ENCODE measurements around the gene SPOCK1. TPM values are rescaled to one million over a fixed set of nuclear protein-coding genes. Genes with fewer than 3 reads are reported as not detected.

The SPOCK1 gene
- total RNA-seq, 1 donor: 231 TPM

GRCh38 chr5:137470111-137470920, 28.8 kb downstream of the SPOCK1 start:
- Histone ChIP-seq H3K9me3 (ENCODE audit: low read depth, low read length) (no peaks in the 10 kb centered on the region), H3K4me3 (ENCODE audit: insufficient read depth, low read length) (no peak overlapping the region), H3K4me2 (ENCODE audit: insufficient read depth, low read length) (peak overlapping the region; percentile 62), H3K4me1 (ENCODE audit: insufficient read depth, low read length) (peaks cover 32% of the 10 kb centered on the region), H4K20me1 (ENCODE audit: insufficient read depth, low read length) (peaks cover 3% of the 10 kb centered on the region), H3K79me2 (ENCODE audit: insufficient read depth, low read length) (peaks cover 53% of the 10 kb centered on the region), H3K27ac (ENCODE audit: low read depth, low read length) (peak overlapping the region; percentile 91), H3K36me3 (ENCODE audit: insufficient read depth, low read length) (no peaks in the 10 kb centered on the region), H2AFZ (ENCODE audit: low read length) (no peak overlapping the region), H3K27me3 (ENCODE audit: insufficient read depth, low read length) (no peaks in the 10 kb centered on the region)
- DNase-seq (ENCODE audit: insufficient read length, low spot score, missing footprints): peak; percentile 91
- TF ChIP-seq, protein P1, sequence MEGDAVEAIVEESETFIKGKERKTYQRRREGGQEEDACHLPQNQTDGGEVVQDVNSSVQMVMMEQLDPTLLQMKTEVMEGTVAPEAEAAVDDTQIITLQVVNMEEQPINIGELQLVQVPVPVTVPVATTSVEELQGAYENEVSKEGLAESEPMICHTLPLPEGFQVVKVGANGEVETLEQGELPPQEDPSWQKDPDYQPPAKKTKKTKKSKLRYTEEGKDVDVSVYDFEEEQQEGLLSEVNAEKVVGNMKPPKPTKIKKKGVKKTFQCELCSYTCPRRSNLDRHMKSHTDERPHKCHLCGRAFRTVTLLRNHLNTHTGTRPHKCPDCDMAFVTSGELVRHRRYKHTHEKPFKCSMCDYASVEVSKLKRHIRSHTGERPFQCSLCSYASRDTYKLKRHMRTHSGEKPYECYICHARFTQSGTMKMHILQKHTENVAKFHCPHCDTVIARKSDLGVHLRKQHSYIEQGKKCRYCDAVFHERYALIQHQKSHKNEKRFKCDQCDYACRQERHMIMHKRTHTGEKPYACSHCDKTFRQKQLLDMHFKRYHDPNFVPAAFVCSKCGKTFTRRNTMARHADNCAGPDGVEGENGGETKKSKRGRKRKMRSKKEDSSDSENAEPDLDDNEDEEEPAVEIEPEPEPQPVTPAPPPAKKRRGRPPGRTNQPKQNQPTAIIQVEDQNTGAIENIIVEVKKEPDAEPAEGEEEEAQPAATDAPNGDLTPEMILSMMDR (IDR thresholded peaks at IDR 0.05; ENCODE audit: extremely low read depth, low read depth, low read length): no peak

- no peak overlapping the region for H3K27ac ChIP-seq (ENCODE audit: low read depth, low read length)
- no peaks in the 10 kb centered on the region for H3K27me3 ChIP-seq (ENCODE audit: insufficient read depth, low read length)
- peaks cover 44% of the 10 kb centered on the region for H3K4me1 ChIP-seq (ENCODE audit: insufficient read depth, low read length)
- no peak overlapping the region for H3K4me2 ChIP-seq (ENCODE audit: insufficient read depth, low read length)
- no peak for DNase-seq (ENCODE audit: insufficient read length, low spot score, missing footprints)
- H3K36me3 ChIP-seq (ENCODE audit: insufficient read depth, low read length): no peaks in the 10 kb centered on the region
- peaks cover 54% of the 10 kb centered on the region for H3K79me2 ChIP-seq (ENCODE audit: insufficient read depth, low read length)
- H3K4me3 ChIP-seq (ENCODE audit: insufficient read depth, low read length): no peak overlapping the region
- TF ChIP-seq, protein P1 (IDR thresholded peaks at IDR 0.05; ENCODE audit: extremely low read depth, low read depth, low read length): no peak
- H4K20me1 ChIP-seq (ENCODE audit: insufficient read depth, low read length): peaks cover 18% of the 10 kb centered on the region
- no peaks in the 10 kb centered on the region for H3K9me3 ChIP-seq (ENCODE audit: low read depth, low read length)
- H2AFZ ChIP-seq (ENCODE audit: low read length): no peak overlapping the region
These were observed 32.2 kb downstream of the SPOCK1 start for GRCh38 chr5:137466889-137467288.

GRCh38 chr5:137465930-137466329, 33.2 kb downstream of the SPOCK1 start:
- Histone ChIP-seq H2AFZ (ENCODE audit: low read length) (no peak overlapping the region), H3K27ac (ENCODE audit: low read depth, low read length) (no peak overlapping the region), H3K79me2 (ENCODE audit: insufficient read depth, low read length) (peaks cover 56% of the 10 kb centered on the region), H3K27me3 (ENCODE audit: insufficient read depth, low read length) (no peaks in the 10 kb centered on the region), H4K20me1 (ENCODE audit: insufficient read depth, low read length) (peaks cover 27% of the 10 kb centered on the region), H3K36me3 (ENCODE audit: insufficient read depth, low read length) (no peaks in the 10 kb centered on the region), H3K9me3 (ENCODE audit: low read depth, low read length) (no peaks in the 10 kb centered on the region), H3K4me2 (ENCODE audit: insufficient read depth, low read length) (no peak overlapping the region), H3K4me1 (ENCODE audit: insufficient read depth, low read length) (peaks cover 42% of the 10 kb centered on the region), H3K4me3 (ENCODE audit: insufficient read depth, low read length) (no peak overlapping the region)
- TF ChIP-seq, protein P1 (IDR thresholded peaks at IDR 0.05; ENCODE audit: extremely low read depth, low read depth, low read length): no peak
- no peak for DNase-seq (ENCODE audit: insufficient read length, low spot score, missing footprints)

DNA sequence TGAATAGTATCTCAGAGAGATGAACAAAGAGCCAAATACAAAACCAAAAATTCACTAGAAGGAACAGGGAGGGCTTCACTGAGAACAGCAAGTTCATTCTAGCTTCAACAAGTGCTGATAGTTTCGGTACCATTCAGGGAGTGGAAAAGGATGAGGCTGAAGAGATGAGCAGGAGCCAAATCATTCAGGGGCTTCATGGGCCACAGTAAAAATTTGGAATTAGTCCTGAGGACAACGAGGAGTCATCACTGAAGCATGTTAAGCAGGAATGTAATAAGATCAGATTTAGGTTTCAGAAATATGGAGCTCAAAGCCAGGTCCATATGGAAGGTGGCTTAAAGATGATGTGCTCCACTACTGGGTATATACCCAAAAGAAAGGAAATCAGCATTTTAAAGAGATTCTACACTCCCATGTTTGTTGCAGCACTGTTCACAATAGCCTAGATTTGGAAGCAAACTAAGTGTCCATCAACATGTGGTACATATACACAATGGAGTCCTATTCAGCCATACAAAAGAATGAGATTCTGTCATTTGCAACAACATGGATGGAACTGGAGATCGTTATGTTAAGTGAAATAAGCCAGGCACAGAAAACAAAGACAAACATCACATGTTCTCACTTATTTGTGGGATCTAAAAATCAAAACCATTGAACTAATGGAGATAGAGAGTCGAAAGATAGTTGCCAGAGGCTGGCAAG, 36.2 kb downstream of the SPOCK1 start:
- Histone ChIP-seq H3K4me2 (ENCODE audit: insufficient read depth, low read length) (peak overlapping the region; percentile 12), H2AFZ (ENCODE audit: low read length) (no peak overlapping the region), H3K79me2 (ENCODE audit: insufficient read depth, low read length) (peaks cover 50% of the 10 kb centered on the region), H3K27ac (ENCODE audit: low read depth, low read length) (no peak overlapping the region), H3K9me3 (ENCODE audit: low read depth, low read length) (no peaks in the 10 kb centered on the region), H3K4me1 (ENCODE audit: insufficient read depth, low read length) (peaks cover 28% of the 10 kb centered on the region), H3K27me3 (ENCODE audit: insufficient read depth, low read length) (no peaks in the 10 kb centered on the region), H3K36me3 (ENCODE audit: insufficient read depth, low read length) (peaks cover 7% of the 10 kb centered on the region), H3K4me3 (ENCODE audit: insufficient read depth, low read length) (no peak overlapping the region), H4K20me1 (ENCODE audit: insufficient read depth, low read length) (peaks cover 48% of the 10 kb centered on the region)
- DNase-seq (ENCODE audit: insufficient read length, low spot score, missing footprints): peak; percentile 36
- TF ChIP-seq, protein P1 (IDR thresholded peaks at IDR 0.05; ENCODE audit: extremely low read depth, low read depth, low read length): no peak
